Myocyte (in vitro differentiated cells): Measurements from ENCODE around the gene RNF121. TPM values are rescaled to one million over a fixed set of nuclear protein-coding genes. Genes with fewer than 3 reads are reported as not detected.

ENCODE experiments used
- DNase-seq: peaks from one replicate; pipeline ENCODE4 v3.0.0-alpha.2; 2012; ENCODE audit warnings: low read depth
- total RNA-seq: library from RNA; depleted of rRNA; stranded (reverse); fragments of >200 nt; gene quantifications from 2 replicates; pipeline ENCODE4 v1.2.3, GENCODE V29; 2014

The RNF121 gene
- total RNA-seq, 1 donor from 2014 or later = 45.3 TPM

GRCh38 chr11:72037554-72038311, 108.9 kb downstream of the RNF121 start:
- DNase-seq = peak; percentile 42

GRCh38 chr11:72038491-72038890, 109.6 kb downstream of the RNF121 start:
- peak; percentile 66 for DNase-seq

- DNase-seq = peak; percentile 24
Observed at GRCh38 chr11:72039031-72039855, 110.4 kb downstream of the RNF121 start.

GRCh38 chr11:72039856-72040401, 111.1 kb downstream of the RNF121 start:
- DNase-seq = peak; percentile 2

GRCh38 chr11:72040491-72041363, 111.9 kb downstream of the RNF121 start:
- DNase-seq = peak; percentile 96

- DNase-seq = peak; percentile 94
Observed at GRCh38 chr11:72041364-72042063, 112.7 kb downstream of the RNF121 start.

- DNase-seq = no peak
Observed at GRCh38 chr11:72042064-72042745, 113.4 kb downstream of the RNF121 start.

GRCh38 chr11:72045849-72046248, 117.0 kb downstream of the RNF121 start:
- no peak for DNase-seq

Other genes starting within 250 kb of the RNF121 start
- not detected in 2 replicates for gene DEFB108B, start 95.8 kb upstream of the RNF121 start, total RNA-seq
- gene DEFB131B, start 50.6 kb upstream of the RNF121 start, total RNA-seq = not detected in 2 replicates
- gene XNDC1N, start 452 bp upstream of the RNF121 start, total RNA-seq = 2.7 and 3.0 TPM in 2 replicates
- 2.4 and 4.1 TPM in 2 replicates for gene IL18BP, start 69.9 kb downstream of the RNF121 start, total RNA-seq
- 177 and 218 TPM in 2 replicates for gene NUMA1, start 151.5 kb downstream of the RNF121 start, total RNA-seq
- gene LRRC51, start 151.8 kb downstream of the RNF121 start, total RNA-seq = 2.7 and 4.0 TPM in 2 replicates
- gene LAMTOR1, start 174.3 kb downstream of the RNF121 start, total RNA-seq = 111 and 118 TPM in 2 replicates
- not detected in 2 replicates for gene TOMT, start 176.9 kb downstream of the RNF121 start, total RNA-seq
- 23.1 and 25.3 TPM in 2 replicates for gene ANAPC15, start 183.6 kb downstream of the RNF121 start, total RNA-seq
- not detected in 2 replicates for gene FOLR3, start 206.7 kb downstream of the RNF121 start, total RNA-seq